Mononuclear cell (primary cell): Measurements from ENCODE around the gene GAGE12J. TPM values are rescaled to one million over a fixed set of nuclear protein-coding genes. Genes with fewer than 3 reads are reported as not detected.
"Not testable (repeated sequence)": the region's sequence is repeated elsewhere in the genome, so short reads cannot be mapped to it uniquely, and the experiment has no call there.

Experiments used
- H3K27me3 ChIP-seq: 2 replicates; pipeline ENCODE4 v1.6.0; 2011; ENCODE audit warnings: low read length, control low read depth; ENCODE audit not compliant: insufficient read depth
- H3K4me1 ChIP-seq: 2 replicates; pipeline ENCODE4 v1.5.1; 2011; ENCODE audit warnings: mild to moderate bottlenecking, low read length, control low read depth; ENCODE audit not compliant: insufficient read depth
- H3K4me3 ChIP-seq: 2 replicates; pipeline ENCODE4 v1.5.1; 2011; ENCODE audit warnings: mild to moderate bottlenecking, low read length, moderate library complexity
- H3K9me3 ChIP-seq: 2 replicates; pipeline ENCODE4 v1.5.1; 2011; ENCODE audit warnings: low read depth, mild to moderate bottlenecking, control low read depth, low read length
- total RNA-seq: library from RNA; depleted of rRNA; stranded (reverse); fragments of >200 nt; gene quantifications from one replicate; pipeline ENCODE4 v1.2.3, GENCODE V29; 2012

The GAGE12J gene
- total RNA-seq, 1 donor: not detected

DNA sequence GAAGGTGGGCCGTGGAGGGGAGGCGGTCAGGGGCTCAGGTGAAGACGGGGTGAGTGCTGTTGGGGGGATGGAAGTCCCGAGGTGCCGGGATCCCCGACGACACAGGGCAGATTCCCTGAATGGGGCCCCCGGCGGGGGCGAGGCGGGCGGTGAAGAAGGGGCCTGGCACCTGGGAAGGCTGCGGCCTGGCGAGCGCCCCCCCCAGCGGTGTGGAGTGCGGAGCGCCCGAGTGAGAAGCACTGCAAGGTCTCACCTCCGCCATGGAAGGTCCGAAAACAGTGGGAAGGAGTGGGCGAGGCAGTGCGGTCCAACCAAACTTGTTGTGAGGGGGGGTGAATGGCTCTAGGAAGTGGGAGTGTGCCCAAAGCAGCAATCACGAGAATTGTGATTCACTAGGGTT, 19.6 kb downstream of the GAGE12J start:
- not testable (repeated sequence) for H3K27me3 ChIP-seq, H3K4me1 ChIP-seq, H3K9me3 ChIP-seq, H3K4me3 ChIP-seq

DNA sequence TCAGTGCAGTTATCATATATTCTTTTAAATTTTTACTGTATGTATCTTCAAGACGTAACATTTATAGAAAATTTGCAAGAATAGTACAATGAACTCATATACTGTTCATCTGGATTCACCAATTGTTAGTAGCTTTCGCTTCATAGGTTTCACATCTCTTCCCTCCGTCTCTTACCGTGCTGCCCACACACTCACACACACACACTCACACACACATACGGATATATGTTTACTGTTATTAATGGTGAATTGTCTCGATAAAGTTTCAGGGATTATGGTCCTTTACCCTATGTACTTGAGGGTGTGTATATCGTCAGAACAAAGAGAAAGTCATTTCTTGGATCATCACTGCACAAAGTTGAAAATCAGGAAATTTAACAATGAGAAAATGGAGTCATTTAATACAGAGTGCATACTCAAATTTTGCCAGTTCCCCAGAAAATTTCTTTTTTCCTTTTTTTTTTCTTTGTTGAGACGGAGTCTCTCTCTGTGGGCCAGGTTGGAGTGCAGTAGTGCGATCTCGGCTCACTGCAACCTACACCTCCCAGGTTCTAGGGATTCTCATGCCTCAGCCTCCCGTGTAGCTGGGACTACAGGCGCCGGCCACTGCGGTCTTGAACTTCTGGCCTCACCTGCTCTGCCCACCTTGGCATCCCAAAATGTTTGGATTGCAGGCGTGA, 22.8 kb downstream of the GAGE12J start:
- not testable (repeated sequence) for H3K27me3 ChIP-seq, H3K4me1 ChIP-seq, H3K9me3 ChIP-seq, H3K4me3 ChIP-seq

DNA sequence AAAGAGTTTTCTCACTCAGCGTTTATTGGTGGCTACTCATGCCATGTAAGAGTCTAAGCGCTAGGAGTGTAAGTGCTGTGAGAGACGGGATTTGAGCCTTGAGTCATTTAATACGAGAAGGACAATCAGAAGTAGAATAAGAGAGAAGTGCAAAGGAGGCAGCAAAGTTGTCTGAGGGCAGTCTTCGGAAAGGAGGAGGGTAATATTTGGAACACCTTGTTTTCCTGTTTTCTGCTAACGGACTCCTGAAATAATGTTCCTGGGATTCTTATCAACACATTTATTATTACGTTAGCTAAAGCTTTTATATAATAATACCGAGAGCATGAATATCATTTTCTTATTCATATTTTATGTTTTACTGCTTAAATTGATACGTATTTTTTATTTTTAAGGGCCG, 23.6 kb downstream of the GAGE12J start:
- not testable (repeated sequence) for H3K4me3 ChIP-seq, H3K27me3 ChIP-seq, H3K9me3 ChIP-seq, H3K4me1 ChIP-seq

DNA sequence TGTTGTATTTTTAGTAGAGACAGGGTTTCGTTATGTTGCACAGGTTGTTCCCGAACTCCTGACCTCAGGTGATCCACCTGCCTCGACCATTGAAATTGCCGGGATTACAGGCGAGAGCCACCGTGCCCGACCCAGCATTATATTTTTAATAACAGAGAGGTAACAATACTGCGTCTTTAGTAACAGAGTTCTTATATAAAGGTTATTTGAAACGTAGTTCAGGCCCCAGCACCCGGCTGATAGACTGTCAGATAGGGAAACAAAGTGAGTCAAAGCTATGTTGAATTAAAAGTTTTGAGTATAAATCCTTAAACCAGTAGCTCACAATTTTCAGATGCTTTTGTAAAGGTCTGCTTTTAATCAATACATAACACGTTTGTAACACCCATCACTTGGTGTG, 24.3 kb downstream of the GAGE12J start:
- not testable (repeated sequence) for H3K4me1 ChIP-seq, H3K27me3 ChIP-seq, H3K9me3 ChIP-seq, H3K4me3 ChIP-seq

Other genes starting within 250 kb of the GAGE12J start
- gene PRAF2, start 248.0 kb upstream of the GAGE12J start, total RNA-seq: 5.5 TPM
- 48.7 TPM for gene WDR45, start 242.2 kb upstream of the GAGE12J start, total RNA-seq
- 8.9 TPM for gene GPKOW, start 198.3 kb upstream of the GAGE12J start, total RNA-seq
- gene MAGIX, start 159.3 kb upstream of the GAGE12J start, total RNA-seq: 0.42 TPM
- 53.9 TPM for gene PLP2, start 150.1 kb upstream of the GAGE12J start, total RNA-seq
- gene PRICKLE3, start 135.7 kb upstream of the GAGE12J start, total RNA-seq: 3.3 TPM
- gene SYP, start 121.8 kb upstream of the GAGE12J start, total RNA-seq: 0.42 TPM
- 0.31 TPM for gene CACNA1F, start 88.7 kb upstream of the GAGE12J start, total RNA-seq
- 10.1 TPM for gene CCDC22, start 86.6 kb upstream of the GAGE12J start, total RNA-seq
- 0.94 TPM for gene FOXP3, start 57.3 kb upstream of the GAGE12J start, total RNA-seq
- gene PPP1R3F, start 52.2 kb upstream of the GAGE12J start, total RNA-seq: 3.6 TPM
- not detected for gene GAGE10, start 18.4 kb upstream of the GAGE12J start, total RNA-seq
- gene GAGE13, start 9.5 kb downstream of the GAGE12J start, total RNA-seq: not detected
- gene GAGE12C, start 210.1 kb downstream of the GAGE12J start, total RNA-seq: not detected
- not detected for gene GAGE12D, start 219.7 kb downstream of the GAGE12J start, total RNA-seq
- not detected for gene GAGE12E, start 229.3 kb downstream of the GAGE12J start, total RNA-seq
- gene GAGE12F, start 238.8 kb downstream of the GAGE12J start, total RNA-seq: not detected
- not detected for gene GAGE12G, start 248.4 kb downstream of the GAGE12J start, total RNA-seq